ENCODE results near the gene SAMD9. TPM values are rescaled to one million over a fixed set of nuclear protein-coding genes. Genes with fewer than 3 reads are reported as not detected.
A peak's percentile ranks its signal among the peaks of the same experiment; 100 is the strongest.

SAMD9 gene
- polyA plus RNA-seq, 1 donor (not counting 4 experiments of a cell fraction or from before 2014, with no cell fraction given): 26.8 TPM

DNA sequence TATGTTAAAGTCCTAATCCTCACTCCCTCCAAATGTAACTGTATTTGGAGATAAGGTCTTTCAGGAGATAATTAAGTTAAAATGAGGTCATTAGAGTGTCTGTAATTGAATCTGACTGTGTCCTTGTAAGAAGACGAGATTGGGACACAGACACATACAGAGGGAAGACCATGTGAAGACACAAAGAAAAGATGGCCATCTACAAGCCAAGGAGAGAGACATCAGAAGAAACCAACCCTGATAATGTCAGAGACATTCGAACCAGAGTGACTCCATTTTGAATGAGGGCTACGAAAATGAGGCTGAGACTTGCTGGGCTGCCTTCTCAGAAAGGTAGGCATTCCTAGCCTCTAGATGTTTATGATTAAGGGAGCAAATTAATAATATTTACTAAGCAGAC is 30.9 kb upstream of the SAMD9 start:
- H3K9me1 ChIP-seq (ENCODE audit: control insufficient read depth, extremely low read depth, insufficient read depth, low read length): no peaks in the 10 kb centered on the region
- H3K4me2 ChIP-seq (ENCODE audit: control insufficient read depth, extremely low read depth, insufficient read depth, low read depth, low read length): no peak overlapping the region
- no peak for DNase-seq (ENCODE audit: low read depth, low spot score)
- H3K4me1 ChIP-seq (ENCODE audit: control insufficient read depth, extremely low read depth, insufficient read depth, low read length): peaks cover 3% of the 10 kb centered on the region
- H3K27me3 ChIP-seq (ENCODE audit: control insufficient read depth, extremely low read depth, insufficient read depth, low read length): no peaks in the 10 kb centered on the region
- H3K27ac ChIP-seq (ENCODE audit: control insufficient read depth, insufficient read depth, low read length): no peak overlapping the region
- dilution Hi-C loops (cut with MboI; ENCODE audit: extremely low pct_ligation_motif_present, low sequenced_read_pairs): no loop called here
- H3K9ac ChIP-seq (ENCODE audit: control insufficient read depth, extremely low read depth, insufficient read depth, low read length): no peak overlapping the region
- FAIRE-seq: no peak
- H2AFZ ChIP-seq (ENCODE audit: control insufficient read depth, low read length): peak overlapping the region; percentile 87
- H4K20me1 ChIP-seq (ENCODE audit: control insufficient read depth, extremely low read depth, insufficient read depth, low read length): no peaks in the 10 kb centered on the region
- no peaks in the 10 kb centered on the region for H3K79me2 ChIP-seq (ENCODE audit: control insufficient read depth, insufficient read depth, low read length)
- TF ChIP-seq, protein P1, sequence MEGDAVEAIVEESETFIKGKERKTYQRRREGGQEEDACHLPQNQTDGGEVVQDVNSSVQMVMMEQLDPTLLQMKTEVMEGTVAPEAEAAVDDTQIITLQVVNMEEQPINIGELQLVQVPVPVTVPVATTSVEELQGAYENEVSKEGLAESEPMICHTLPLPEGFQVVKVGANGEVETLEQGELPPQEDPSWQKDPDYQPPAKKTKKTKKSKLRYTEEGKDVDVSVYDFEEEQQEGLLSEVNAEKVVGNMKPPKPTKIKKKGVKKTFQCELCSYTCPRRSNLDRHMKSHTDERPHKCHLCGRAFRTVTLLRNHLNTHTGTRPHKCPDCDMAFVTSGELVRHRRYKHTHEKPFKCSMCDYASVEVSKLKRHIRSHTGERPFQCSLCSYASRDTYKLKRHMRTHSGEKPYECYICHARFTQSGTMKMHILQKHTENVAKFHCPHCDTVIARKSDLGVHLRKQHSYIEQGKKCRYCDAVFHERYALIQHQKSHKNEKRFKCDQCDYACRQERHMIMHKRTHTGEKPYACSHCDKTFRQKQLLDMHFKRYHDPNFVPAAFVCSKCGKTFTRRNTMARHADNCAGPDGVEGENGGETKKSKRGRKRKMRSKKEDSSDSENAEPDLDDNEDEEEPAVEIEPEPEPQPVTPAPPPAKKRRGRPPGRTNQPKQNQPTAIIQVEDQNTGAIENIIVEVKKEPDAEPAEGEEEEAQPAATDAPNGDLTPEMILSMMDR (optimal IDR thresholded peaks at IDR 0.05 in 1 of 3, IDR thresholded peaks at IDR 0.05 in 1 of 3, conservative IDR thresholded peaks at IDR 0.05 in 1 of 3; ENCODE audit: extremely low read depth in 1 of 3, insufficient read depth in 2 of 3, low read length in 3 of 3): no peak
- TF ChIP-seq EZH2 (IDR thresholded peaks at IDR 0.05; ENCODE audit: low read length): no peak
- H3K9me3 ChIP-seq (ENCODE audit: control insufficient read depth, low read depth, low read length): no peaks in the 10 kb centered on the region
- no peak overlapping the region for H3K4me3 ChIP-seq (ENCODE audit: control insufficient read depth in 2 of 3, extremely low read depth in 1 of 3, insufficient read depth in 2 of 3, low read depth in 1 of 3, low read length in 3 of 3)
- H3K36me3 ChIP-seq (ENCODE audit: control insufficient read depth in 2 of 2, extremely low read depth in 1 of 2, insufficient read depth in 2 of 2, low read length in 2 of 2): no peaks in the 10 kb centered on the region

DNA sequence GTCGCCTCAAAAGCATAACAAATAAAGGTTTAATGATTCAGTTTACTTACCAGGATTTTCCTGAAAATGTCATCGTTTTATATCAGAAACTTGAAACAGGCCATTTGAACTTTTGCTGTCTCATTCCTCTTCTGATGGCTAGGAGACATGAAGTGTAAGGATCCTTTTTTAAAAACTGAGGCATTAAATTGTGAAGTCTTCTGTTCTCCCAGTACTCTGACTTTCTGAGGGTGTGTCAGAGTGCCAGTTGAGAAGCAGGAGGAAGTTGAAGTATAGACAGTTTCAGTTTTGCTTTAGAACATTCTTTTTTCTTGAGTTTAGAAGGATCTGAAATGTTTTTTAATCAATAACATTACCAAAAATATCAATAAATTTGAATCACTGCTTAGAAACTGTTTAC is 30.4 kb upstream of the SAMD9 start, which contains the start of gene SAMD9L:
Gene SAMD9L, minus strand, starts transcription at position 242 of the 400 bp plus-strand sequence. CDS start 12,414 bp downstream, outside the sequence.
- peaks cover 3% of the 10 kb centered on the region for H3K4me1 ChIP-seq (ENCODE audit: control insufficient read depth, extremely low read depth, insufficient read depth, low read length)
- no peaks in the 10 kb centered on the region for H3K79me2 ChIP-seq (ENCODE audit: control insufficient read depth, insufficient read depth, low read length)
- H3K36me3 ChIP-seq (ENCODE audit: control insufficient read depth in 2 of 2, extremely low read depth in 1 of 2, insufficient read depth in 2 of 2, low read length in 2 of 2): no peaks in the 10 kb centered on the region
- H3K4me3 ChIP-seq (ENCODE audit: control insufficient read depth in 2 of 3, extremely low read depth in 1 of 3, insufficient read depth in 2 of 3, low read depth in 1 of 3, low read length in 3 of 3): peak within 1 kb of the TSS; percentile 26 to 81 (median 35)
- peak within 1 kb of the TSS; percentile 71 for H3K4me2 ChIP-seq (ENCODE audit: control insufficient read depth, extremely low read depth, insufficient read depth, low read depth, low read length)
- DNase-seq (ENCODE audit: low read depth, low spot score) (no peak), FAIRE-seq (no peak)
- peak within 1 kb of the TSS; percentile 41 for H3K9ac ChIP-seq (ENCODE audit: control insufficient read depth, extremely low read depth, insufficient read depth, low read length)
- no peaks in the 10 kb centered on the region for H4K20me1 ChIP-seq (ENCODE audit: control insufficient read depth, extremely low read depth, insufficient read depth, low read length)
- no peak within 1 kb of the TSS for H3K27ac ChIP-seq (ENCODE audit: control insufficient read depth, insufficient read depth, low read length)
- H2AFZ ChIP-seq (ENCODE audit: control insufficient read depth, low read length): peak within 1 kb of the TSS; percentile 87
- H3K9me1 ChIP-seq (ENCODE audit: control insufficient read depth, extremely low read depth, insufficient read depth, low read length): no peaks in the 10 kb centered on the region
- no peaks in the 10 kb centered on the region for H3K9me3 ChIP-seq (ENCODE audit: control insufficient read depth, low read depth, low read length)
- no peak for TF ChIP-seq EZH2 (IDR thresholded peaks at IDR 0.05; ENCODE audit: low read length)
- TF ChIP-seq, protein P1 (optimal IDR thresholded peaks at IDR 0.05 in 1 of 3, IDR thresholded peaks at IDR 0.05 in 1 of 3, conservative IDR thresholded peaks at IDR 0.05 in 1 of 3; ENCODE audit: extremely low read depth in 1 of 3, insufficient read depth in 2 of 3, low read length in 3 of 3): no peak
- H3K27me3 ChIP-seq (ENCODE audit: control insufficient read depth, extremely low read depth, insufficient read depth, low read length): no peaks in the 10 kb centered on the region
- dilution Hi-C loops (cut with MboI; ENCODE audit: extremely low pct_ligation_motif_present, low sequenced_read_pairs): no loop called here

All from keratinocyte (primary cell).